DMS153 treated with DMSO at 0.1 percent for 48 hours (cell line): ENCODE data around the gene LTA.
A peak's percentile ranks its signal among the peaks of the same experiment; 100 is the strongest.
"Not testable (repeated sequence)": the region's sequence is repeated elsewhere in the genome, so short reads cannot be mapped to it uniquely, and the experiment has no call there.

Source experiments
- DNase-seq: peaks from one replicate; lab custom pipeline; 2025; ENCODE audit not compliant: unreplicated experiment; lab: John Stamatoyannopoulos, UW

Gene LTA

DNA sequence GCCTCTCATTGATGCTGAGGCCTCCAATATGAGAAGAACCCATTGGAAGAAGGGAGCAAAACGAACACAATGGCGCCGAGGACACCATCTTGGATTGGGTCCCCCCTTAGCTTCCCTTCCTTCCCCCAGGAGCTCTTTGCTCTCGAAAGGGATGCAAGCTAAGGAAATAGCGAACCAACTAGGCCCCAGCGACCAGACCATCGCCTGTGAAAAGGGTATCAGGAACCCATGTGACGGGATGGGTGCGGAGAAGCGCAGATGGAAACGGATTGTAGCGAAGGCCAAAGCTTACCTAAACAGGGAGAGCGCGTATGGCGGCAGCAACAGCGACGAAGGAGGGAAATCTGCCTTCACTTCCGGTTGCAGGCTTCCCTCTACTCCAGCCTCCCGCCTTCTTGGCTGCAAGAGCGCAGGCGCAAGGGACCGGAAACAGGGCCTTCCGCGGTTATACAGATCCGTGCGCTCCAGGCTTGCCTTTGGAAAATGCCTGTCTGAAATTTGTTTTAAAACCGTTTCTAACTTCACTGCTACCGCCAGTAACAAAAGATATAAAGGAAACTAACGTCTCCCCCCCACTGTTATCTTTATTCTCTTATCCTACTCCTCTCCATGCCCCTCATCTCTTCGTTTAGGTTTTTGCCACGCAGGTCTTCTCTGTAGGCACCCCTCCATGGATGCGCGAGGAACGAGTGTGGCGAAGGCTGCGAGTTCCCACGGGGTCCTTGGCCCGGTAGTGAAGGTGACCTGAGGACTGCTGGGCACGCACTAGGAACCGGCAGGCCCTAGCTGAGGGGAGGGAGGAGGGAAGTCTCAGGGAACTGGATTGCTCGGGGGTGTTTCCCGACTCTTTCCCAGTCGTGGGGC lies 30.2 kb upstream of the LTA start, which contains the start of gene DDX39B:
Gene DDX39B, minus strand, starts transcription at position 346 of the 864 bp plus-strand sequence. CDS start 1,471 bp downstream, outside the sequence.
- peak; percentile 97 for DNase-seq

DNA sequence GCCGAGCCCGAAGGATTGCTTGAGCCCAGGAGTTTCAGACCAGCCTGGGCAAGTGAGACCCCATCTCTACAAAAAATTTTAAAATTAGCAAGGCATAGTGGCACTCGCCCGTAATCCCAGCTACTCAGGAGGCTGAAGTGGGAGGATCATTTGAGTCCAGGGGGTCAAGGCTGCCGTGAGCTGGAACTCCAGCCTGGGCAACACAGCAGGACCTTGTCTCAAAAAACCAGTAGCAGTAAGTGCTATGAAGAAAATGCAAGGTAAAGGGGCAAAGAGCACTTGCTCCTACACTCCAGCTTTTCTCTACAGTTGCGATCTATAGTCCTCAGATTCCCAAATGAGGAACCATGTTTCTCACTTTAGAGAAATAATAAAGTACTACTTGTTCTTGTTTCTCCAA lies 28.4 kb upstream of the LTA start:
- DNase-seq = no peak

DNA sequence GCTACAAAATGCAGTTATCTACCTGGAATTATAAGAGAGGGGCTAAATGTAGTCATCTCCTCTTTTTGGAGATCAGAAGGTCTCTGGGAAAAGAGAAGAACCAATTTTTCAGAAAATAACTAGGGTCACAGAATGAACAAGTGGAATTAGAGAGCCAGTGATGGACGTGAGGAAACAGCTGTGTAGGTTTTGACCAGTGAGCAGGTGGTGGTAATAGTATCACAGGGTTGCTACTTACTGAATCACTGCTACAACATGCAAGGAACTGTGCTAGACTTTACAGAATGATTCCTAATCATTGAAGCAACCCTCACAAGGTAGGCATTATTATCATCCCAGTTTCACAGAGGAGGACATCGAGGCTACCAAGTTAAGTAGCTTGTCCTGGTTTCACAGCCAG lies 27.4 kb upstream of the LTA start:
- no peak for DNase-seq

DNA sequence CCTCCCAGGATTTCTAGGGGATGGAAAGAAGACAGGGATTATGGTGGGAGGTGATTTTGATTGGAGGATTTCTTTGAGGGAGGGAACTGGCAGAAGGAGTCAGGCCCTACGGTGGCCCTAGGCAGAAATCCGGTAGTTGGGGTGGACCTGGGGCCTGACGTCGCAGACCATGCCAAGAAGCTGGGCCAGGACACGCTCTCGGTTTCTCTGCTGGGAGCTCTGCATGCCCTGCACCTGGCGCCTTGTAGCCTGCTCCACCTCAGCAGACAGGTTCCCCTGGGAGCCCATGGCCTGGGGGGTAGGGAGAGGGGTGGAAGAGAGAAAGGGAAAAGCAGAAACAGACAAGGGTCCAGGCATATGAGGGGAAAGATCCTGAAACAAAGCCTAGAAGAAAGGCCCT lies 26.8 kb upstream of the LTA start:
- DNase-seq = no peak

DNA sequence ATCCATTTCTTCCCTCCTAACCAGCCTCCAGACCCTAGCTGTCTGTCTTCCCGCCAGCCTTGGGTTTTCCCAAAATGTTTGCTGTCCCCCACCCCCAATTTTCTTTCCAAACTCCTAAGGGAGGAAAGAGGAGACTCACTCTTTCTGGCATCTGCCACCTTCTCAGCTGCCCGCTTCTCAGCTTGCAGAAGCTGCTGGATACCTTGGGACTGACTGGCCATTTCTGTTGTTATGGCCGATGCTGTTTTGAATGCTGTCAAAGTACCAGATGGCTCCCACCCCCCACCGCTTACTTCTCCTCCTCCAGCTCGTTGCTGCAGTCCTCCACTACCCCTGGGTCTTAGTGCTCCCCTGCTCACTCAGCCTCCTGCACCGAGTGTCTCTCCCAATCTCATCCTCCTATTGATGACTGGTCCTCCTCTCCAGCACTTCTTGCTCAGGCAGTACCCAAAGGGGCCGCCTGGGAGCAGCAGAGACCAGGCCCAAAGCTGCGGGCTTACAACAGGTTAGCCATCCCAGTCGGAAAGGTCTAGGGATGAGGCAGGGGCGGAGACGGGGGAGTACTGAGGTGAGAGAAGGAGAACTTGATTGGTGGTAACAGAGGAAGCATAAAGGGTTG lies 25.6 kb upstream of the LTA start, which contains the start of gene ATP6V1G2:
Gene ATP6V1G2, minus strand, starts transcription at position 270 of the 619 bp plus-strand sequence. Its CDS starts 49 bp downstream, at position 221.
- DNase-seq = peak; percentile 90

DNA sequence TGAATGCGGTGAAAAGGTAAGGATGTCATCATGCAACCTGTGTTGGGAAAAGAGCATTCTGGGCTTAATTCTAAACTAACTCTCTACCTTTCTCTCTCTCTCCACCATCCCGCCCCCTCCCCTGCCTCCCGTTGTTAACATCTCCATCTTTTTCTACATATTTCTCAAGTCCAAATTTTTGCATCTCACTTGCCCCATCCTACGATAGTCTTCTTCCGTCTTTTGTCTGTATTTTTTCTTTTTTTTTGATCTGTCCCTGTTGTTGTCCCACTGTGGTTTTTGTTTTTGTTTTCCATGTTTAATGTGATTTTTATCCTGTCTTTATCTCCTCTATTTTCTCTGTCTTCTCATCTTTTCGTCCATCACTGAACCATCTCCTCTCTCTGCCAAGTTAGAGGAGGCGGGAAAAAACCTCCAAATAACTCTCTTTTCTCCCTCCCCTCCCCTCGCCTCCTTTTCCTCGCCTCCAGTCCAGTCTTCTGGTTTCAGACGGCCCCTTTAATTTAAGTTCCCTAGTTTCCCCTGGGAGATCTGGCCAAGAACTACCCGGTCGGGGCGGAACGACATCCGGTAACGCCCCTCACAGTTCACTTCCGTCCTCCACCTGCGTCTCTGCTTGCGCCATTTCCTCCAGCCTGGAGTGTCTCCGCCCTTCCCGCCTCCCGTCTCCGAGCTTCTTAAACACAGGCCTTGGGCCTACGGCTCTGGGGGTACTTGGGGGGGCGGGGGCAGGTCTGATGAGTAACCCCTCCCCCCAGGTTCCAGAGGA lies 24.9 kb upstream of the LTA start, which contains the start of gene NFKBIL1:
Gene NFKBIL1, plus strand, starts transcription at position 651 of the 769 bp plus-strand sequence. Its CDS starts 87 bp downstream, at position 738.
- peak; percentile 95 for DNase-seq

DNA sequence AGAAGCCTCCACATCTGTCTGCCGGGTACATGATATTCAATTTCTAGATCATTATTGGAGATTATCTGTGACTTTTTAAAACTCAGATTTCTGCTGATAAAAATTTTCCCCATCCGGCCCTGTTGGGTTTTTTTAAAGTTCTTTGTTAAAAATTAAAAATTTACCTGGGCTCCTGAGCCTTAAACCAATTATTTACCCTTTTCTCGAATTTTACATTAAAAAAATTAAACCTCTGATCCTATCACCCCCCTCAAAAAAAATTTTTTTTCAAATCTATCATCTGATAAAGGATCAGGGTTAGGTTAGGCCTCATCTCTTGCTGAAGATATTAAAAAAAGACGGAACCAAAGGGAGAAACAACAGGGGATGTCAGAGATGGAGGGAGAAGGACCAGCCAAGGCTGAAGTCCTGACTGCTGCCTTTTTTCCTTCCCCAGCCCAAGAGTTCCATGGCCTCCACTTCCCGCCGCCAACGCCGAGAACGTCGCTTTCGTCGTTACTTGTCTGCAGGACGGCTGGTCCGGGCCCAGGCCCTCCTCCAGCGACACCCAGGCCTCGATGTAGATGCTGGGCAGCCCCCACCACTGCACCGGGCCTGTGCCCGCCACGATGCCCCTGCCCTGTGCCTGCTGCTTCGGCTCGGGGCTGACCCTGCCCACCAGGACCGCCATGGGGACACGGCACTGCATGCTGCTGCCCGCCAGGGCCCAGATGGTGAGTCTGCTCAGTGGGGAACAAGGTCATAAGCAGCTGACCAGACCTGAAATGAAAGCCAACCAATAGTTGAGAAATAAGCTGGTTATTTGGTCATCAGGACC lies 24.2 kb upstream of the LTA start:
- no peak for DNase-seq

DNA sequence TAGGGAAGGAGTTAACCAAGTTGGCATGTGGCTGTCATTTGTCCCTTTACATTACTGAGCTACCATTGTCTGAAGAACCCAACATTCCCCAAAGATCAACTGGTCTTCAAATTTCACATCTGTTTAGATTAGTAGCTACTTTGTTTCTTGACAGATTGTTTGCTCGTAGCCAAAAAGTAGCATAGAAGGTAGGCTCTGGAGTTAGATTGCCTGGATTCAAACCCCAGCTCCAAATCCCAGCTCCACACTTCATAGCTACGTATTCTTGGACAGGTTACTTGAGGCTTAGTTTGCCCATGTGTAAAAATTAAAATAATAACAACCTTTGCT lies 23.6 kb upstream of the LTA start:
- no peak for DNase-seq

DNA sequence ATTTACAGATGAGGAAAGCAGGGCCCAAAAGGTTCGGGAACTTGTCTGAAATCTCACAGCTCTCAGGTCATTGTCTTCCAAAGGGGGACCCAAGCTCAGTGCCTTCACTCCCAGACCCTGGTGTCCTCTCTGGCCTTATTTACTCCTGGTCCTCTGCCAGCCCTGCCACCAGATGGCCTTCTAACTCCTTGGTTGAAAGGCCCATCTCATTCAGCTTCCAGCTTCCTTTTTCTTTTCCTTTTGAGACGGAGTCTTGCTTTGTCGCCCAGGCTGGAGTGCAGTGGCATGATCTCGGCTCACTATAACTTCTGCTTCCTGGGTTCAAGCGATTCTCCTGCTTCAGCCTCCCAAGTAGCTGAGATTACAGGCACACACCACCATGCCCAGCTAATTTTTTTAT lies 20.7 kb upstream of the LTA start:
- DNase-seq = not testable (repeated sequence)

DNA sequence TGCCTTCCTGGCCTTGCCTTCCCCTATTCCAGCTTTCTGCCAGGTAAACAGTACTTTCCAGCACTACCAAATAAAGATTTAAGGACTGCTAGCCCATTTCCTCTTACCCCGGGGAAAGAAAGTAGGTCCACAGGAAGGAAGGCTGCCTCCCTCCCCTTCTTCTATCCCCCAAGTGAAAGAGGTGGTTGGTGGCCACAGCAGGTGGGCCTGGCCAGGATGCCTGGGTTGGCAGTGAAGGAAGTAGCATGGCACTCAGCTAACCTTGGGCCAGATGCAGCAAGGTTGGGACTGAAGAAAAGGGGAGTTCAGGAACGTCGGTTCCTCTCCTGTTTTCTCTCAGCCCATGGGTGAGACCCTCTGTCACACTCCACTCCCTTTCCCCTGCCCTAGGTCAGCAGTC lies 15.8 kb upstream of the LTA start:
- DNase-seq = no peak

DNA sequence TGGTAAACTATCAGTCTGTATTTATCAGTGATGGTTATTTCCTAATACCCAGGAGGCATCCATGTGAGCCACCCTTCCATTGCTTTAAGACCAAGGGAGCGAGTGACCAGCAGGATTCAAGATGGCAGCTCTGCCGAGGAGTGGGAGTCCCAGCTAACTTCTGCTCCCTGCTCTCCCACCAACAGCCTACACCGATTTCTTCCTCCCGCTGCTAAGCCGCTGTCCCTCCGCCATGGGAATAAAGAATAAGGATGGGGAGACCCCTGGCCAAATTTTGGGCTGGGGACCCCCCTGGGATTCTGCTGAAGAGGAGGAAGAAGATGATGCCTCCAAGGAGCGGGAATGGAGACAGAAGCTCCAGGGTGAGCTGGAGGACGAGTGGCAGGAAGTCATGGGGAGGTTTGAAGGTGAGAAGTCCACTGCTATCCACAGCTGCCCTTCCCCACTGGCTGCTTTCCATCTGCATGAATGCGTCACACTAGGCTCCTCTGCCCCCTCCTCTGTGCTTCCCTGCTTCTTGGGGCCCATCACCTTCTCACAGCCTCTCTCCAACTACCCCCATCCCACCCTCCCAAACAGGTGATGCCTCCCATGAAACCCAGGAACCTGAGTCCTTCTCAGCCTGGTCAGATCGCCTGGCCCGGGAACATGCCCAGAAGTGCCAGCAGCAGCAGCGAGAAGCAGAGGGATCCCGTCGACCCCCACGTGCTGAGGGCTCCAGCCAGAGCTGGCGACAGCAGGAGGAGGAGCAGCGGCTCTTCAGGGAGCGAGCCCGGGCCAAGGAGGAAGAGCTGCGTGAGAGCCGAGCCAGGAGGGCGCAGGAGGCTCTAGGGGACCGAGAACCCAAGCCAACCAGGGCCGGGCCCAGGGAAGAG lies 14.4 kb upstream of the LTA start:
- DNase-seq = no peak

DNA sequence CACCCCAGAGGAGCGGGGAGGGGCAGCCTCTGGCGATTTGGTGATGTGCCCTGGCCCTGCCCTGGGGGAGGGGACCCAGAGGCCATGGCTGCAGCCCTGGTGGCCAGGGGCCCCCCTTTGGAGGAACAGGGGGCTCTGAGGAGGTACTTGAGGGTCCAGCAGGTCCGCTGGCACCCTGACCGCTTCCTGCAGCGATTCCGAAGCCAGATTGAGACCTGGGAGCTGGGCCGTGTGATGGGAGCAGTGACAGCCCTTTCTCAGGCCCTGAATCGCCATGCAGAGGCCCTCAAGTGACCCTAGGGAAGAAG lies 13.8 kb upstream of the LTA start:
- no peak for DNase-seq

DNA sequence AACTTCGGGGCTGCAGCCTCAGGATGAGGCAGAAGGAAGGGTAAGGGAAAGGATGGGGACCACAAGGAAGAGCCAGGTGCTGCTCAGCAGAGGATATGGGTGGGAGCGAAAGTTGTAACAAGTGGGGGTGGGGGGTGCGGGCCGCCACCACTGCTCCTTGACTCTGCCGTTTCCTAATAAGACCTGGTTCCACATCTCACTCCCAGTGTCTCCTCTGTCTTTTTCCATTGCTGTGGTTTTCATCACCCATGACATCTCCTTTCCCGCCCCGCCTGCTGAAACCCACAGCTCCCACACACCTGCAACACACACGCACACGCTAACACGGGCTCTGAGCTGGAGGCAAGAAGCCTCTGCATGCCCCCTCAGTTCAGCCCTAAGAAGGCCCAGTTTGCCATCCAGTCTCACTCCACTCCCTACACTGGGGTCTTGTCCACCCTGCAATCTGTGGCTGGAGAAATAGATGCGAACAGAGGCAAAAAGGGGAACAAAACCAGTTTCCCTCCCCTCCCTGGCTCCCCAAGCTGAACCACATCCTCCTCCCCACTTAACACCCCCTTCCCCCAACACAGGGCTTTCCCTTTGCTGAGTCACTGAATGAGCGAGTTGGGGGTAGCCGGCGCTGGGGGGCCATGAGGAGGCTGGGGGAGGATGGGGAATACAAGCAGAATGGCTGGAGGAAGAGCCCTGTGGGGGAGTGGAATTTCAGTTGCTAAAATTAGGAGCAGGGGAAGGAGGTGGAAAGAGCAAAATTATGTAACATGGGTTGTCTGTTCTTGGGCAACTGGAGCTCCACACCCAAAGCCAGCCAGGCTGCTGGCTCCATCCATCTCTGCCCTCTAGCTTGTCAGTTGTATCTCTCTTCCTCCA lies 13.2 kb upstream of the LTA start:
- DNase-seq = no peak

DNA sequence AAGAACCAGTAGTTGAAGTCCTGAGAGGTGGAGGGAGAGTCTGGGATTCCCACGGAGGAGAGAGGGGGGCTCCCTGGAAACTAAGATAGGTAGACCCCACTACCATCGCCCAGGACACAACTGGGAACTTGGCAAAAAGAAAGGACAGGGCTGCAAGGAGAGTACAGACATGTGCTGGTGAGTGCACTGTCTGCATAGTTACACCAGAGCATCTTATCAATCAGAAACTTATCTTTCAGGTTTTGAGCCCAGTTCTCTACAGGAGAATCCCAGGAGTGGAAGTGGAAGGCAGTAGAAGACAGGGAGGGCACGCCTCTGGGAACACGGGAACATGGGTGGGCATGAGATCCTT lies 12.5 kb upstream of the LTA start:
- no peak for DNase-seq

DNA sequence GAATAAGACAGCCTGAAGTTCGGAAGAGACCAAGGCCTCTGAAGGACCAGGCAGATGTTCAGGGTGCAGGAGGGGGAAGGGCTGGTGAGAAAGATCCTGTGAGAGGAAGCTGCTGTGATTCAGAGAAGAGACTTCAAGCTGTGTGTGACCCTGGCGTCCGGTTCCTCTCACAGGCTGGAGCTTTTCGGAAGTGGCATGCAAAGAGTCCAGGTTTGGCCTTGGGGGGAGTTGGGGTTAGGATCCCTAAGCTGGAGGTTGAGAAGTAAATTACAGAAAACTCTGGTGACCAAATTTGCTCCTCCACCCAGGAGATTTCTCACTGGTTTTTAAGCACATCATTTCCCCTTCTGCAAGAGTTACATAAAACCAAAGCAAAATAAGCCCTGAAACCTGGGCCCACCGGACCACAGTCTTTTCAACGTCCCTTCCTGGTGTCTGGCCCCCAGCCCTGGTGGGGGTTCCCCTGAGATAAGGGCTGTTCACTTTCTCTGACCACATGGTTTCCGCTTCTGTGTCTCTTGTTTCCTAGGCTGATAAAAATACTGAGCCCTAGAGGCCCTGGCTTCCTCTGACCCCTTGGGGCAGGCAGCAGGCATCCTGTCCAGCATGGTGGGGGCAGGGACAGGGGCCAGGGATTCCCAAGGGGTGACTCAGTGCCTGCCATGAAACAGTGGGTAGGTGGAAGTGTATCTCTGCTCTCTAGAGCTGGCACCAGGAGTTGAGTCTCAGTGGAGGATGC lies 12.0 kb upstream of the LTA start:
- DNase-seq = no peak

DNA sequence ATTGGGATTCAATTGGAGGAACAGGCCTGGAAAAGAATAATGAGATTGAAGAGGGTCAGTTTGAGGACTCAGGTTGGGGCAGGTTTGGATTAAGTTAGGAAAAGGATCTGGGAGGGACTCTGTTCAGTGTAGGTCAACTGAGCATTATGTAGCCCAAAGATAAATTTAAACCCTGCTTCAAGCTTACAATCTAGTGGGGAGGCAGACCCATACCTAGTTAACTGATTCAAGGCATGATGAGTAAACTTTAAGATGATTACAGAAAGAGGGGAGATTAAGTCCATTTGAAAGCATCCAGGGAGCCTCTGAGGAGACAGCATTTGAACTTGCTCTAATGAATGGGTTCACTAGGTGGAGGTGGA lies 11.4 kb upstream of the LTA start:
- DNase-seq = no peak

DNA sequence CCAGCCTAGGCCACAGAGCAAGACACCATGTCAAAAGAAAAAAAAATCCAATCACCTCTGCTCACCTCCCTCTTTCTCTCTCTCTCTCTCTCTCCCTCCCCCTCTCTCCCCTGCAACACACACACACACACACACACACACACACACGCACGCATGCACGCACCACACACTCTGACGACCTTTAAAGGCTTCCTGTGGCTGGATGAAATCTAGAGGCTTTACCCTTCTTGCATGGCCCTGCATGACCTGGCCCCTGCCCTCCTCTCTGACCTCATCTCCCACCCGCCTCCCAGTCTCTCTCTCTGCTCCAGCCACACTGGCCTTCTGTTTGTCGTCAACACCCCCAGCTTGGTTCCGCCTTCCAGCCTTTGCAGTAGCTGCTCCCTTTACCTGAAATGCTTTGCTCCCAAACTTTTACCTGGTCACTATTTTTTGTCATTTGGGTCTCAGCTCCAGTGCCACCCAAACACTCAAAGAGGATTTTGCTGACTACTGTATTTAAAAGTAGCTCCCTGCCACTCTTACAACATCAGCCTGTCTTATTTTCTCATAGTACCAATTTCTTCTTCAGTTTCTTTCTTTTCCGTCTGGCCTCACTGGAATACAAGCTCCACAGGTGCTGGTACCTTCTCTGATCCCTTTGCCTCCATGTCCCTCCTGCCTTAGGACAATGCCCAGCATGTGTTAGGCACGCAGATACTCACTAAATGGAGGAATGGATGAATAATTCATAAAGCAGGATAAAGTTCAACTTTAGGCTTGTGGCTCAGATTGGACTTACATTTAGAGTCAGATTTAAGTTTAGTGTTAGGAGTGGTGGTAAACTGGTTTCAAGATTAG lies 4.3 kb upstream of the LTA start:
- DNase-seq = no peak

DNA sequence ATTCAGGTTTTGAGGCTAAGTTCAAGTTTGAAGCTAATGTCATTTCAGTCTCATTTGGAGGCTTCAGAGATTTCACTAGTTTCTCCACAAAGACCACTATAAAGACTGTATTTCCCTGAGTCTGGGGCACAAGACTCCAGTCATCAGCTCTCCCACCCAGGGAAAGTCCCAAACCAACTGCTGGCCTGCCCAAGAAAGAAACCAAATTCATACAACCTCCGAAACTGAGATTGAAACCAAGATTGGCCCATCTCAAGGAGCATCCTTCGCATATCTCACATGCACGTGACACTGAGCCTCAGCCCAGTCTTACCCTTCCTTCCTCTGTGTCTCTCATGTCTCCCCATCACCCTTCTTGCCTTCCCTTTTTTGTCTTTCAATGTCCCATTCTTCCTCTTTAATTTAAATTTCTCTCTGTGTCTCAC lies 3.5 kb upstream of the LTA start:
- DNase-seq = no peak
